ENCODE data around the gene MAPK6.
"Not testable (repeated sequence)": the region's sequence is repeated elsewhere in the genome, so short reads cannot be mapped to it uniquely, and the experiment has no call there.

MAPK6 gene

DNA sequence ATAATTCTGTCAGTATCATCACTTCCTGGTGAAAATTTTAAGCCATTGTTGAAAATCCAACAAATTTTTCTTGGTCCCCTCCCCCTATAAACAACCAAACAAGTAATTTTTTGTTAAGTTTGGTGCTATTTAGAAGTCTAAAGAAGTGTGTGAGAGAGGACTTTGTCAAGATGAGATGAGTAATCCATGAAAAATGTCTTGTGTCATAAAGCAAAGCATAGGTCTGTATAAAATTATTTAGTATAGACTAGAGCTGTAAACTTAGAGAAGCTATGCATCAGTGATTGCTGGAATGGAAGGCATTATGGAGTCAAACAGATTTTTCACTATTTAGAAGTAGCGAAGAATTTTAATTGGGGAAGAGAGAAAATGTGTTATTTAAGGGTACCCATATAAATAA is 31.4 kb downstream of the MAPK6 start:
- DNase-seq: no peak

DNA sequence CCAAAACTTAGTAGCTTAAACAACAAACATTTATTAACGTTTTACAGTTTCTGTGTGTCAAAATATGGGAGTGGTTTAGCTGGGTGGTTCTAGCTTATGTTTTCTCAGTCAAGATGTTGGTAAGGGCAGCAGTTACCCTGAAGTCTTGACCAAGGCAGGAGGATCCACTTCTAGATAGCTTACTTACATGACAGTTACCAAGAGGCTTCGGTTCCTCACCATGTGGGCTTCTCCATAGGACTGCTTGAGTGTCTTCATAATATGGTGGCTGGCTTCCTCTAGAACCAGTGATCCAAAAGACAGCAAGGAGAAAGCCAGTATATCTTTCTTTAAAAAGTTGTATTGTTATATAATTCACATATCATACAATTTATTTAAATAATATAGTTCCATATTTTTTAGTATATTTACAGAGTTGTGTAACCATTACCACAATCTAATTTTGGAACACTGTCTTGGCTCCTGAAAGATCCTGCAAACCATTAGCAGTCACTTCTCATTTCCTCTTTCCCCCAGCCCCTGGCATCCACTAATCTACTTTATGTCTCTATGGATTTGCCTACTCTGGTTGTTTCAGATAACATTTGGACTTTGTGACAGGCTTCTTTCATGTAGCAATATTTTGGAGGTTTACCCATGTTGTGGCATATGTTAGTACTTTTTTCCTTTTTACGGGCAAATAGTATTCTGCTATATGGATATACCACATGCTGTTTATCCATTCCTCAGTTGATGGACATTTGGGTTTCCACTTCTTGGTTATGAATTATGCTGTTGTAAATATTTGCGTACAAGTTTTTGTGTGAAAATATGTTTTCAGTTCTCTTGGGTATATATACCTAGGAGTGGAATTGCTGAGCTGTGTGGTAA is 33.3 kb downstream of the MAPK6 start:
- DNase-seq: peak; percentile 55

DNA sequence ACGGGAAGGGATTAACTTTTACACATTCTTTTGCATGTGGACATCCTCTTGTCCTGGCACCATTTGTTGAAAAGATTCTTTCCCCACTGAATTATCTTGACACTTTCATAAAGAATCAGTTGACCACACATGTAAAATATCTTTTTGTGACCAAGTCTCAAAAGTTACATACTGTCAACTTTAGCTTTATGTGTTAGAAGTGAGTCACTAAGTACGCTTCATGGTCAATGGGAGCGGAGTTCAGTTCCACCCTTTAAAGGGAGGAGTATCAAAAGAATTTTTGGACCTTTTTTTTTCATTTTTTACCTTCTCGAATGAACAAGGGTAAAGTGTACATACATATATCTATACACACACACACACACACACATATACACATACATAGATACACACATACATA is 35.4 kb downstream of the MAPK6 start:
- no peak for DNase-seq

DNA sequence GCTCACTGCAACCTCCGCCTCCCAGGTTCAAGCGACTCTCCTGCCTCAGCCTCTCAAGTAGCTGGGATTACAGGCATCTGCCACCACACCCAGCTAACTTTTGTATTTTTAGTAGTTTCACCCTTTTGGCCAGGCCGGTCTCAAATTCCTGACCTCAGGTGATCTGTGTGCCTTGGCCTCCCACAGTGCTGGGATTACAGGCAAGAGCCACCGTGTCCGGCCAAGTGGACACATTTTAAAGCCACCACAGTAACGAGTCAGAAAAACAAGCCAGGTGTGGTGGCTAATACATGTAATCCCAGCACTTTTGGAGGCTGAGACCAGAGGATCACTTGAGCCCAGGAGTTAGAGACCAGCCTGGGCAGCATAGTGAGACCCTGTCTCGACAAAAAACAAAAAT is 35.8 kb downstream of the MAPK6 start:
- DNase-seq: not testable (repeated sequence)

DNA sequence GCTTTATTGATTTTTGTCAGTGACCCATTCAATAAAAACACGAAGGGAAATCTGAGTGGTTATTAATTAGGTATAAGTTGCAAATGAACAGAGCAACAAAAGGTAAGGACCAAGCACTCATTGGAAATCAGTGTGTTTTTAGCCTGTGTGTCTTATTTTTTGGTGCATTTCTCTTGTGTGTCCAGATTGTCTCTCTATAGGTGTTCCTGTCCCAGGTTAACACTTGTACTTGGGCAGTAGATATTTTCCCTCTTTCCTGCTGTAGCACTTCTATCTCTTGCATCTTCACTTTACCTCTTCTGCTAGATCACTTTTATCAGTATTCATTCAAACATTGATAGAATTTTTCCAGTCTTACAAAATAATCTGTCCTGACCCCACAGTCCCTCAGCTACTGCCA is 37.0 kb downstream of the MAPK6 start:
- no peak for DNase-seq

DNA sequence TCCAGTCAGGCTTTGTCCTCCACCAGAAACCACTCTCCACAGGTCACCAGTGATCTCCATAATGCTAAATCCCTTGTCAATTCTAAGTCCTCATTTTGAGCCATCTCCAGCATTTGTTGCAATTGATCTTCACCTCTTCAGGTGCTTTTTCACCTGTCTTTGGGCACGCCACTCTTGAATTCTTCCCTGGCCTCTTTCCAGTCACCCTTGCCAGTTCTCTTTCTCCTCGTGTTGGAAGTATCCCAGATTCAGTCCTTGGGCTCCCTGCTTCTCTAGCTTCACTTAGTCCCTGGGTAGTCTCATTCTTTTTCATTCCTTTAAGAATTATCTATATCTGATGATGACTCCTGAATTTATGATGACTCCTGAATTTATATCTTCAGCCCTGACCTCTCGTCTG is 37.5 kb downstream of the MAPK6 start:
- DNase-seq: no peak

DNA sequence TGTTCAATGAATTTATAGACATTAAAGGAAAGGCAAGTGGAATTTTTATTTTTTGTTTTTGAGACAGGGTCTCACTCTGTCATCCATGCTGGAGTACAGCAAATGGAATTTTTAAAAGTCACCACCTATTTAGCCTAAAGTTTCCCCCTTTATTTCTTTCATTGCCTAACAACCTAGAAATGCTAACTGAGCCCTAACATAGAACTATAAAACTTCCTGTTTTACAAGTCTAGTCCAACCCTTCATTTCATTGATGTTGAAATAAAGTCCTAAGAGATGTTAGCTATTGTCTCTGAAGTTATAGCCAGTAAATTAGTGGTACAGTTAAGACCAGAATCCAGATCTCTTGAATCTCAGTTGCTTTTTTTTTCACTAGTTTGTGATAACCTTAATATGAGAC is 39.0 kb downstream of the MAPK6 start:
- DNase-seq: peak; percentile 51

DNA sequence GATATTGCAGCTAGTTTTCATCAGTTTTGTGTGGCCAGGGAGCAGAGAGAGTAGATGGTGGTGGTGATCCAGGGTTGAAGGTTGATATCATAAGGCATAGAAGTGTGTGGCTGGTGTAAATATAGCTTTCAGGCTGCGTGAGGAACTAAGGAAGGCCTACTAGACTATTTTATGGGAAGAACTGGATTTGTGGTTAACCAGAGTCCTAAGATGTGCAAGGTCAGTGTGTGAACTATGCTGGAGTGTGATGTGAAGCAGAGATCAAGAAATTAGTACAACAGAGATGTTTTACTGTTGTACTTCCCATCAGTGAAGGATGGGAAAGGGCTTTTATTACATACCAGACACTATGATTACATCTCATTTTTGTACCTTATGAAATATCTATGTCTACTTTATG is 41.5 kb downstream of the MAPK6 start:
- DNase-seq: no peak

DNA sequence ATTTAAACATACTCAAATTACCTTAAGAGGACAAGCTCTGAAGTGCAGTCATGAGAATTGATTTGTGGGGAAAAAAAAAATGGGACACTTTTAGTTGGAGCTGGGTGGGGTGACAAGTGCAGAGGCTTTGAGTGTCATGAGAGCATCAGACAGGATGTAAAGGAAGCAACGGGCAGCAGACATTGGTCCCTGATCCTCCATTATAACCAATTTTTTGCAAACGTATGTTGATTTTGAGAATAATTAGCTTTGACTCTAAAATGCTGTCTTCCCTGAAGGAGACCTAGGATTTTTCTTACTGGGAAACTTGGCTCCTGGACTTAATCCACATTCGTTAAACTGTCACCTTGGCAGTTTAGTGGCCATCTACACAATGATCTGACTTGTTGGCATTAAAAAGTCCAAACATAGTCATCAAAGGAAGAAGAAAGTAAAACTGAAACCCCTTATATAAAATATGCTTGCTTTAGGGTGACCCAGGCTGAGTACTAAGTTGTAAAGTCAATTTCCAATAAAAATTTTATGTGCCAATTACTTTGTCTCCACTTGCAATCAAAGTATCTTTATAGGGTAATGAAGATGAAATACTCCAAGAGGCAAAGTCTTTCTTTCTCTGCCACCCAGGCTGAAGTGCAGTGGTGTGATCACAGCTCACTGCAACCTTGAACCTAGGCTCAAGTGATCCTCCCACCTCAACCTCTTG is 48.0 kb downstream of the MAPK6 start:
- DNase-seq: no peak

DNA sequence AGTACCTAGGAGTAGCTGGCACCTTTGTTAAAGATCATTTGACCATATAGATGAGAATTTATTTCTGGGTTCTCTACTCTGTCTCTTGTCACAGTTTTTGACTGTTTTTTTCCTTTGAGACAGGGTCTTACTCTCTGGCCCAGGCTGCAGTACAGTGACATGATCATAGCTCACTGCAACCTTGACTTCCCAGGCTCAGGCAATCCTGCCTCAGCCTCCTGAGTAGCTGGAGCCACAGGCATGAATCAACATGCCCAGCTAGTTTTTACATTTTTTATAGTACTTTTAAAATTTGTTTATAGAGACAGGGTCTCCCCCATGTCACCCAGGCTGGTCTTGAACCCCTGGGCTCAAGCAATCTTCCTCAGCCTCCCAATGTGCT is 48.5 kb downstream of the MAPK6 start:
- DNase-seq: no peak

DNA sequence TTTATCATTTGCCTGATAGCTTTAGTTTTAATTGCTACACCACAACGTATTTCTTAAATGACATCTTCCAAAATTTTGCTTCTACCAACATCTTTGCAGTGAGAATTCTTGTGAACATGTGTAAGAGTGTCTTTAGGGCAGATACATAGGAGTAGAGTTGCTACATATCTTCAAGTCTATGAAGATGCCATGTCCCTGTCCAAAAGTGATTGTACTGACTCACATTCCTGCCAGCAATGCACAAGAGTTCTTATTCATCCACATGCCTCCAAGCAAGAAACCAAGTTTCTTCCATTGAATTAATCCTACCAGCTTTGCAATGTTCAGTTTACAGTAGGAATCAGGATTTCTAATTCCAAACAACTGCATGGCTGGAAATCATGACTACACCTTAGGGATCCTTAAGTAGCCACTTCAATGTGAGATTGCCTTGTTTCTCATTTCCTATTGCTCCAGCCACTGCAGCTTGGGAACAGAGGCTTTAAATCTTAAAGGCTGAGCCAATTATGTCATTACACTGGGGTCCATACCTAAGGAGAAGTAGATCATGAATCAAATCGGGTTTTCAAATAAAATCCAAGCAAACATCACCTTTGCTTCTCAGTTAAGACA is 49.1 kb downstream of the MAPK6 start:
- DNase-seq: no peak

DNA sequence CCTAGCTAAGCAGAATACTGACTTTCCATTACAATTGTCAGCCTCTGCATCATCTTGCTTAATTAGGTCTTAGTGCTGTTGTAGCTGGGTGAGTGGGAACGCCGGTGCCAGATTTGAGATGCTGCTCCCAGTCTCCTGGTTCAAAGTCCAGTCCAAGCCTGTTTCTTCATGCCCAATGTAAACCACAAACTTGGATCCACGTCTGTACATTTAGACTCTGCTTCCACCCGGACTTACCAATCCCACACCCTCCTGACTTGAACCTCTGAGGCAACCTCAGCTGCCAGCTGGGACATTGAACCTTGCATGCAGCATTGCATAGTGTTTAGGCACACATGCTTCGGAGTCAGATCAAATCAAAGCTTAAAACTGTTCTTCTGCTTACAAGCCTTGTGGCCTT is 50.5 kb downstream of the MAPK6 start:
- DNase-seq: no peak

DNA sequence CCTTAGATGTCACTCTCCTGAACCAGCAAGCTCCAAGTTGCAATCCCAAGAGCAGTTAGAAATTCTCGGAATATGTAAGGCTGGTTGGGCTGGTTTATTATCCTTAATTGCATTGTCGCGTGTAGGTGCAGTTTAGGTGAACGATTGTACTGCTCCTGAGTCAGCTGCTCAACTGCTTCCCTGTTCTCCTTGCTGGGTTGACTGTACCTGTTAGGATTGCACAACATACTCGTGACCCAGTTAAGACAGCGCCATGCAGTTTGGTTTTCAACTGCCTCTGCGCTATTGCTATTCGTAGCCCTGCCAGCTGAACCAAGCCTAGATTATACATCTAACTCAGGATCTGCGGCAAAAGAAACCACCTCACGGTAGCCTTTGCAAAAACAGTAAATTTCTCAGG is 52.6 kb downstream of the MAPK6 start:
- DNase-seq: no peak

DNA sequence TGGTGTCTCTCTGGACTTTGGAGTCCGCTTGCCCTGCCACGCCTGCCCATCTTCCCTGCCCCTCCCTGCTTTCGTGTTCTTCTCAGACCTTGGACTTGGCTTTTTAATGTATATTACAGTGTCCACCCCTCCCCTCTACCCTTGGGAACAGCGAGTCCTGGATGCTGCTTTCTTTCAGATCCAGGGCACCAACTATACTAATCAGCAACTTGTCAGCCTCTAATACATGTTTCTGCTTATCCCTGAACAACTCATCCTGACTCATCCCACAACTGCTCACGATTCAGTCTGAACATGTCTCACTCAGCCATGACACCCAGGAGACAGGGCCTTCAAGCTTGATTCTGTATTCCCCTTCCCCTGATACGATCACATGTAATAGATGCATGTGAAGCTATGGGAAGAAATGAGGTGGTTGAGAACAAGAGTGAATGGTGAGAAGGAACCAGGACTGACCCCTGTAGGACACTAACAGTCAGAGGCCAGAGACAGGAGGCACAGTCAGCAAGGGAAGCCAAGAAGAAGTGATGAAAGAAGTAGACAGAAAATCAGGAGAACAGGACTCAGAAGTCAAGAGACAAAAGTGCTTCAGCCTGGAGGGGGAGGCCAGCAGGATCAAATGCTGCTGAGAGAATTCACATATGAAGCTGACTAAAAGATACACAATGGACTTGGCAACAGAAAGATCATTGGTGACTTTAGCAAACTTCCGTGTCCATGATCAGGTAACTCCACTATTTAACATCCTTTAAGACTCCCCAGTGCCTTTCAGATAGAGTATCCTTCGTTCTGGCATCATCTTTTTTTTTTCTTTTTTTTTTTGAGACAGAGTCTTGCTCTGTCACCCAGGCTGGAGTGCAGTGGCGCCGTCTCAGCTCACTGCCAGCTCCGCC is 58.1 kb downstream of the MAPK6 start:
- DNase-seq: peak; percentile 12

DNA sequence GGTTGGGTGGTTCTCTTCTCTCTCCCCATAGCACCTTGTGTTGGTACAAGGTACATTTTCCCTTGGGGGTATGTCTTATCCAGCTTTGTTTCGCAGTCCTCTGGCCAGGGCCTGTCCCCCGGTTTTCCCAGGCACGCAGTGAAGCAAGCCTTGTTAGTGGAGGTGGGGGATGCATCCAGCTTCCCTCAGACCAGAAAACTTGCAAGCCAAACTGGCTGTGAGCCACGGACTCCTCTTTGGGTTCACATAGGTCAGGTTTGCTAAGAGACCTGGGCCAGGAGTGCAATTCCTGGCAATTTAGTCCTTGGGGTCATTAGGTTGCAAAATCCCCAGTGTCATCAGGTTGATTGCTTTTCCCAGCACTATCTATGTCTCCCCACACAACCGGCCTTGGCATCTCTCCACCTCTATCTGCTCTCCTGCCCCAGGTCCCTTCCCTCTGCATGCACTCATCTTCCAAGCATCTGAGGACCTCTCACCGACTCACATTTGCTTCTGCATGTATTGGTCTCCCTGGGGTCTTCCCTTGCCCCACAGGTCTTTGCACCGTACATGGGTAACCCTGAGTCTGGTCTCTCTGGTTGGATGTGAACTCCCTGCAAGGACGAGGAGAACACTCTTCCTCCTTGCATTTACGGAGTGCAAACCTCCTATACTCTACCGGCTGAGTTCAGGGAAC is 59.3 kb downstream of the MAPK6 start:
- DNase-seq: no peak

DNA sequence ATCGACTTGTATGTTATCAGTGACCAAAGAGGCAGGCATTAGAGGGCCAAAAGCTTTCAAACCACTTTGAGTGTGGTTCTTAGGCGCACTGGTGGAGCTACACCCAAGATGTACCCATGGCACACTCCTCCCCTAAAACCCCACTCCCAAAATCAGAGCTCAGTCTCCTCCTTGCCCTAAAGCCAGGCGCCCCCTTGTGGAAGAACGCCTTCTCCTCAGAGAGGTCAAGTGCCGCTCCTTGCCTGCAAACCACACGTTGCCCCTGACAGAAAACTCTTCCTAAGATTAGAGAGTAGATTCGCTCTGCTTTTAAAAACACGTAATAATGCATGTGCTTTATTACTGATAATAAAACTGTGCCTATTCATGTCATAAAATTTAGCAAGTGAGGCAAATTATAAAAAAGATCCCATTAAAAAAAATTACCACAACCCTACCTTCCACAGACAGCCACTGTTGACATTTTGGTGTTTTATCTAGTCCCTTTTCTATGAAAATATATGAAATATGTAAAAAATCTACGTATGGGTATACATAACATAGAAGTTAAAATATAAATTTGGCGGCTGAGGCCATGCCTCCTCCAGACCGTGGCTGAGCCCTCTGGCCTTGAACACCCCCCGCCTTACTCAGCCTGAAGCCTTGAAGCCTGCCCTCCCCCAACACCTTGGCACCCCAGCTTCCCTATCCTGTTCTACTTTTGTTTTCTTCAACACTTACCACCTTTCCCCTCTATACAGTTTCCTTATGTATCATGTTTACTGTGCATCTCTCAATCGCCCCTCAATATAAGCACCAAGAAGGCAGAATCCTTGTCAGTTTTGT is 60.1 kb downstream of the MAPK6 start:
- DNase-seq: peak; percentile 89

DNA sequence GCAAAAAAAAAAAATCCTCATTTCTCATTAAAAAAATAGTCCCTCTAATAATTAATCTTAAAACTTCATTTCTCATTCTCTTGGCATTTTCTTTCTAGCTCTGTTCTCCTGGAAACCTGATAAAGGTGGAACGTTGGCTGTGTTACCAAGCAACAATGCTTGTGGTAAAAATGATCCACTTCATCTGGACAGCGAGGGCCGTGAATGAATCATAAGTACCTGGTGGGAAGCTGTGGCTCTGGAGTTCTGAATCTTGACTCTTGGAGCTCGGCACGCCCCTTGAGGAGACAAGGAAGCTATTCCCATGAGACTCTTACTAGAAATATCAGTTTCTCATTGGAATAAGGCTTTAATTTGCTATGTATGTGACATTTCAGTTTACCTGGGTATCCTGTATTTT is 61.0 kb downstream of the MAPK6 start:
- no peak for DNase-seq

DNA sequence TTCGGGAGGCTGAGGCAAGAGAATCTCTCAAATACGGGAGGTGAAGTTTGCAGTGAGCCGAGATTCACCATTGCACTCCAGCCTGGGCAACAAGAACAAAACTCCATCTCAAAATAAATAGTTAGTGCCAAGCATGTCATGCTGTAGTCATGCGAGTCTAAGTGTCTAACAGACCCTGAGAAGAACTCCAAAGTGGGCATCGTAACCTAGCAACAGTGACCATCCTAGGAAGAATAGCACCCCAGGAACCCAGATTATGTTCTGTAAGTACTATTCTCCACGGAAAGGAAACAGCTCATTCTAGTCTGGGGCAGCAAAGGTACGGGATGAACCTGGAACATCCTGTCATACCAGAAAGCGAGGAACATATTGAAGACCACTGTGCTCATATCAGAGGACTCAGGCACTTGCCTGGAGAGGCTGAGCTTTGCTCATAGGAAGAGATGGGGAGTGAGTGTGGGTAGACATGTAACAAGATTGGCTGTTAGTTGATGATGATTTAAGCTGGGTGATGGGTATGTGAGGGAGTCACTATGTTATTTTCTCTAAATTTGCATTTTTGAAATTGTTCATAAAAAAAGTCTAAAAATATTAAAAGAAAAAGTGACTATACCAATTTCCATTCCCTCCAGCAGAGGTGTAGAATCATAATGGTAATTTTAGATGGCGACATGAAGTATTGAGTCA is 61.8 kb downstream of the MAPK6 start:
- no peak for DNase-seq

DNA sequence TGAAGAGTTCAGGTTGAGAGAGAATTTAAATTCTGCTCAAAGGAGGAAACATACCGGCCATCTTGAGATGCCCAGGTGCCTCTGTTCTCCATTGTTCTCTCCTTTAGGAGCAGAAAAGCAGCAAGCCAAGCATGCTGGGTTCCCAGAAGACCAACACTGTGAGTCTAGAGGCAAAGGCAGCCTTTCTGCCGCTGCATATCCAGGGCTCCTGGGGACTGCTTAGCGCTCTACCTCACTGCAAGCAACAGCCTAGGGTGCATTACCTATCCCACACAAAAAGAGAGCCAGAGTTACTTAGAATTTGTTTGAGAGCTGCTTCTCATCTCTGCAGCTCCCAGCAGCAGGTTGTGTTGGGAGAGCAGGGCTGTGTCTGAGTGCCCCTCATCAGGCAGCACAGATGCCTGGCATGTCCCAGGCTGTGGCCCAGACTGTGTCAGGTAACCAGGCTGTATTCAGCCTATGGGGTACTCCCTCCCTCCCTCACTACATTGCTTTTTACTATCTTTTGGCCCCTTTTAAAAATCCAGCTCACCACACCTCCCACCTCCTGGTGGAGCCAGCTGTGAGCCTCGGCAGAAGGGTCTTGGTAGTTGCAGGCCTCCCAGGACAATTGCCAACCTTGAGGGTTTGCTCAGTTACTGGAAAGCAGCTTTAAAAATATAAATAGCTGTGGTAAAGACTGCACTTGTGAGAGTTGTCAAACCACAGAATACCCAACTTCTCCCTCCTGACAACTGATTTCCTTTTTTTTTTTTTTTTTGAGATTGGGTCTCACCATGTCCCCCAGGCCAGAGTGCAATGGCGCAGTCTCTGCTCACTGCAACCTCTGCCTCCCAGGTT is 63.4 kb downstream of the MAPK6 start:
- peak; percentile 84 for DNase-seq

DNA sequence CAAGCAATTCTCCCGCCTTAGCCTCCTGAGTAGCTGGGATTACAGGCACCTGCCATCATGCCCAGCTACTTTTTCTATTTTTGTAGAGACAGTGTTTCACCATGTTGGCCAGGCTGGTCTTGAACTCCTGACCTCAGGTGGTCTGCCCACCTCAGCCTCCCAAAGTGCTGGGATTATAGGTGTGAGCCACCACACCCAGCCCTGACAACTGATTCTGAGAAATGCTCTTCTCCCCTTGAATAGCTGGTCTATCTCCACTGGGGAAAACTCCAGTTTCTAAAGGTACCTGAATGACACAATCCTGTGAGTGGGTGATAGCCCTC is 64.0 kb downstream of the MAPK6 start:
- DNase-seq: not testable (repeated sequence)

Measured in hematopoietic multipotent progenitor cell treated with erythropoietin and hydrocortisone succinate and interleukin-3 and kit ligand, for 4 days (in vitro differentiated cells).